Measurements from ENCODE around the gene GNA14.

DNA sequence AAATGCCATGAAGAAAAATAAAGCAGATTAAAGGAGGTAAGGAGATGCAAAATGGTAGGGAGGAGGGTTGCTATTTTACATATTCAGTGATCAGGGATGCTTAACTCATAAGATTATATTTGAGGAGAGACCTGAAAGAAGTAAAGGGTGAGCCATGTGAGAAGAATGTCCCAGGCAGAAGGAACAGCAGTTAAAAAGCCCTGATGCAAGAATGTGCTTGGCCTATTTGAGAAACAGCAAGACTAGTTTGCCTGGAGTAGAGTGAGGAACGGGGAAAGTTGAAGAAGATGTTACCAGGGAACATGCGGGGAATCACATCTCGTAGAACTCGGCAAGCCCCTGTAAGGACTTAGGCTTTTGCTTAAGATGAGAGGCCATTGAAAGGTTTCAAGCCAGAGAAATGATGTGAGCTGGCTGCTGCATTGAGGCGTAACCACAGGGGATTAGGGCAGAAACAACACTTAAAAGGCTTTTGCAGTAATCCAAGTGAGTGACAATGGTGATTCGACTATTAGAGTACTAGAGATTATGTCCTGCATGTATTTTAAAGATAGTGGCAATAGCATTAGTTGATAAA lies 272.1 kb downstream of the GNA14 start:
- TF ChIP-seq POLR2AphosphoS5 (IDR thresholded peaks at IDR 0.05), result no peak
- TF ChIP-seq, protein P1, sequence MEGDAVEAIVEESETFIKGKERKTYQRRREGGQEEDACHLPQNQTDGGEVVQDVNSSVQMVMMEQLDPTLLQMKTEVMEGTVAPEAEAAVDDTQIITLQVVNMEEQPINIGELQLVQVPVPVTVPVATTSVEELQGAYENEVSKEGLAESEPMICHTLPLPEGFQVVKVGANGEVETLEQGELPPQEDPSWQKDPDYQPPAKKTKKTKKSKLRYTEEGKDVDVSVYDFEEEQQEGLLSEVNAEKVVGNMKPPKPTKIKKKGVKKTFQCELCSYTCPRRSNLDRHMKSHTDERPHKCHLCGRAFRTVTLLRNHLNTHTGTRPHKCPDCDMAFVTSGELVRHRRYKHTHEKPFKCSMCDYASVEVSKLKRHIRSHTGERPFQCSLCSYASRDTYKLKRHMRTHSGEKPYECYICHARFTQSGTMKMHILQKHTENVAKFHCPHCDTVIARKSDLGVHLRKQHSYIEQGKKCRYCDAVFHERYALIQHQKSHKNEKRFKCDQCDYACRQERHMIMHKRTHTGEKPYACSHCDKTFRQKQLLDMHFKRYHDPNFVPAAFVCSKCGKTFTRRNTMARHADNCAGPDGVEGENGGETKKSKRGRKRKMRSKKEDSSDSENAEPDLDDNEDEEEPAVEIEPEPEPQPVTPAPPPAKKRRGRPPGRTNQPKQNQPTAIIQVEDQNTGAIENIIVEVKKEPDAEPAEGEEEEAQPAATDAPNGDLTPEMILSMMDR (IDR thresholded peaks at IDR 0.05), result no peak
- no peak for TF ChIP-seq POLR2A (IDR thresholded peaks at IDR 0.05)
